Caco-2 (cell line): Measurements from ENCODE around the gene SPANXA1. TPM values are rescaled to one million over a fixed set of nuclear protein-coding genes. Genes with fewer than 3 reads are reported as not detected.
"Not testable (repeated sequence)": the region's sequence is repeated elsewhere in the genome, so short reads cannot be mapped to it uniquely, and the experiment has no call there.

Experiments
- BruUV-seq: library from RNA; stranded (reverse); fragments of 400-500 nt; replicated peaks from 2 replicates; lab custom pipeline; 2021; lab: Mats Ljungman, UMichigan
- CTCF ChIA-PET: fragments of 300-600 bp; sonication (Branson Sonifier 250); formaldehyde crosslinking; loops from one replicate; lab custom pipeline; 2022; ENCODE audit warnings: antibody characterized with exemption; lab: Charles Lee
- POLR2A ChIA-PET: fragments of 300-600 bp; sonication (Branson Sonifier 250); formaldehyde crosslinking; loops from one replicate; lab custom pipeline; 2022; ENCODE audit warnings: antibody characterized with exemption; lab: Charles Lee
- DNase-seq, 2 experiments: peaks; one replicate each; pipeline versions ENCODE4 v3.0.0 to v3.0.0-alpha.2; 2020 to 2022
- H3K27me3 ChIP-seq: replicated peaks from 2 replicates; pipeline ENCODE4 v1.6.0; 2011; ENCODE audit warnings: low read length; ENCODE audit not compliant: control insufficient read depth, insufficient read depth
- H3K36me3 ChIP-seq: 2 replicates; pipeline ENCODE4 v1.5.1; 2011; ENCODE audit warnings: low read length; ENCODE audit not compliant: control insufficient read depth, insufficient read depth
- H3K4me1 ChIP-seq: fragments of 250-450 bp; sonication (Bioruptor Pico); 2 replicates; pipeline ENCODE4 v1.5.1; 2020; ENCODE audit warnings: mild to moderate bottlenecking
- H3K4me3 ChIP-seq: 2 replicates; pipeline ENCODE4 v1.5.1; 2011; ENCODE audit warnings: low read depth, mild to moderate bottlenecking, control low read depth, low read length
- H3K9me3 ChIP-seq: fragments of 250-450 bp; sonication (Bioruptor Pico); 2 replicates; pipeline ENCODE4 v1.5.1; 2020; ENCODE audit warnings: mild to moderate bottlenecking, moderate library complexity
- H3K27ac Mint-ChIP-seq: one replicate; pipeline ENCODE4 v1.8.0; 2022; ENCODE audit warnings: mixed read lengths; ENCODE audit not compliant: unreplicated experiment
- H3K27me3 Mint-ChIP-seq: one replicate; pipeline ENCODE4 v1.8.0; 2022; ENCODE audit warnings: mixed read lengths; ENCODE audit not compliant: insufficient read depth, unreplicated experiment
- H3K36me3 Mint-ChIP-seq: one replicate; pipeline ENCODE4 v1.8.0; 2022; ENCODE audit warnings: mild to moderate bottlenecking, mixed read lengths; ENCODE audit not compliant: insufficient read depth, unreplicated experiment
- H3K4me1 Mint-ChIP-seq: one replicate; pipeline ENCODE4 v1.8.0; 2022; ENCODE audit warnings: low read depth, mixed read lengths; ENCODE audit not compliant: unreplicated experiment
- H3K4me3 Mint-ChIP-seq: one replicate; pipeline ENCODE4 v1.8.0; 2022; ENCODE audit warnings: mild to moderate bottlenecking, moderate library complexity, mixed read lengths; ENCODE audit not compliant: unreplicated experiment
- H3K9me3 Mint-ChIP-seq: one replicate; pipeline ENCODE4 v1.8.0; 2022; ENCODE audit warnings: mixed read lengths; ENCODE audit not compliant: unreplicated experiment
- intact Hi-C: fragments of 100-400 bp; cut with micrococcal nuclease; formaldehyde crosslinking; loops from one replicate; pipeline ENCODE4 v1.10.0; 2022; ENCODE audit not compliant: unreplicated experiment
- total RNA-seq: library from RNA; stranded (reverse); gene quantifications from 2 replicates; pipeline ENCODE4 v1.2.3, GENCODE V29; 2022
- TF ChIP-seq, protein P1 (sequence below), 2 experiments: fragments of 200-600 bp in 1 of 2; IDR thresholded peaks; 1 replicate in 1 of 2; 2 replicates in 1 of 2; pipeline versions ENCODE4 v1.5.1 to v1.8.0; 2011 to 2022; ENCODE audit warnings: antibody characterized with exemption in 1 of 2, control low read depth in 1 of 2, inconsistent platforms in 1 of 2, low read depth in 1 of 2, low read length in 1 of 2, mild to moderate bottlenecking in 1 of 2, moderate library complexity in 1 of 2; ENCODE audit not compliant: insufficient read depth in 1 of 2, severe bottlenecking in 1 of 2, unreplicated experiment in 1 of 2

Gene SPANXA1
- total RNA-seq, 1 experiment from 2014 or later: not detected

DNA sequence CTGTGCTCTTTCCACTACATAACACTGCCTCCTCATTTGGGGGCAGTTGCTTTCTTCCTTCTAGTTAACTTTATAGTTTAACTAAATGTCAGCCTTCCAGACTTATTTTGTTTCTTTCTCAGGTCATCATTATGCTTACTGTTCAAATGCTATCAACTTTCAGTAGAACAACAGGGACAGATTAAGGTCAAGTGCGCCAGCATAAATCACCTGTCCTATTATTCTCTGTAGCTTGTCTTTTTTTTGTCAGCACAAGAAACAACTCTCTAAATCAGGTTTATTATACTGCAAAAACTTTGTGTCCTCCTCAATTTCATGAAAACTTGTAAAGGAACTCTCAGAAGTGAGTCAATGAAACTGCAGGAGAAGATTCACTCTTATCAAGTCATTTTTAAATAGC, 24.6 kb upstream of the SPANXA1 start:
- DNase-seq: no peak
- H3K27ac Mint-ChIP-seq: no peak overlapping the region
- CTCF ChIA-PET: no interaction called here
- H3K4me1 Mint-ChIP-seq: no peaks in the 10 kb centered on the region
- H3K27me3 ChIP-seq: no peaks in the 10 kb centered on the region
- POLR2A ChIA-PET: no interaction called here
- no peaks in the 10 kb centered on the region for H3K27me3 Mint-ChIP-seq
- no TSS peak for BruUV-seq
- peaks cover 10% of the 10 kb centered on the region for H3K9me3 Mint-ChIP-seq
- intact Hi-C loops: no loop called here
- H3K4me3 Mint-ChIP-seq: no peak overlapping the region
- H3K4me3 ChIP-seq: no peak overlapping the region
- H3K4me1 ChIP-seq: no peaks in the 10 kb centered on the region
- no peaks in the 10 kb centered on the region for H3K36me3 Mint-ChIP-seq
- H3K9me3 ChIP-seq: no peaks in the 10 kb centered on the region
- H3K36me3 ChIP-seq: no peaks in the 10 kb centered on the region
- TF ChIP-seq, protein P1, sequence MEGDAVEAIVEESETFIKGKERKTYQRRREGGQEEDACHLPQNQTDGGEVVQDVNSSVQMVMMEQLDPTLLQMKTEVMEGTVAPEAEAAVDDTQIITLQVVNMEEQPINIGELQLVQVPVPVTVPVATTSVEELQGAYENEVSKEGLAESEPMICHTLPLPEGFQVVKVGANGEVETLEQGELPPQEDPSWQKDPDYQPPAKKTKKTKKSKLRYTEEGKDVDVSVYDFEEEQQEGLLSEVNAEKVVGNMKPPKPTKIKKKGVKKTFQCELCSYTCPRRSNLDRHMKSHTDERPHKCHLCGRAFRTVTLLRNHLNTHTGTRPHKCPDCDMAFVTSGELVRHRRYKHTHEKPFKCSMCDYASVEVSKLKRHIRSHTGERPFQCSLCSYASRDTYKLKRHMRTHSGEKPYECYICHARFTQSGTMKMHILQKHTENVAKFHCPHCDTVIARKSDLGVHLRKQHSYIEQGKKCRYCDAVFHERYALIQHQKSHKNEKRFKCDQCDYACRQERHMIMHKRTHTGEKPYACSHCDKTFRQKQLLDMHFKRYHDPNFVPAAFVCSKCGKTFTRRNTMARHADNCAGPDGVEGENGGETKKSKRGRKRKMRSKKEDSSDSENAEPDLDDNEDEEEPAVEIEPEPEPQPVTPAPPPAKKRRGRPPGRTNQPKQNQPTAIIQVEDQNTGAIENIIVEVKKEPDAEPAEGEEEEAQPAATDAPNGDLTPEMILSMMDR (IDR thresholded peaks at IDR 0.05; ENCODE audit: insufficient read depth in 1 of 2, low read depth in 1 of 2, low read length in 1 of 2, severe bottlenecking in 1 of 2, unreplicated experiment in 1 of 2): no peak

DNA sequence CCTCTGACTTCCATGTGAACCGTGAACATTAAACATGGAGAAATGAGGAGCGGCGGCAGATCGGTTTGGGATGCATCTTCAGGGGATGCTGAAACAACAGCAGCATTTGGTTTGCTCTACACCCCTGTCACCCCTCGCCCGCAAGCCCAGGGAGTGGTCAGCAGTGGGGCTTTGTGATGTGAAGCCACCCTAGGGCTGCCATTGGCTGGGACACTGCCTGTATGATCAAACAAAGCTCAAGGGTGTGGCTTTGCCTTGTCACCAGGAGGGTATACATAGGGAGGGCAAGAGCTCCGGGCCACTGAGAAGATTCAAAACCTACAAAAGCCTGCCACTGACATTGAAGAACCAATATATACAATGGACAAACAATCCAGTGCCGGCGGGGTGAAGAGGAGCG, 4.9 kb upstream of the SPANXA1 start, which contains the start of gene SPANXA2:
TSS of gene SPANXA2 (plus strand) at position 301 of the 400 bp plus-strand sequence. CDS start at position 361, 60 bp downstream.
- H3K9me3 Mint-ChIP-seq, H3K27me3 ChIP-seq, DNase-seq, H3K4me1 Mint-ChIP-seq, CTCF ChIA-PET, POLR2A ChIA-PET, H3K36me3 Mint-ChIP-seq, intact Hi-C loops, H3K27ac Mint-ChIP-seq, H3K4me3 Mint-ChIP-seq, H3K4me1 ChIP-seq, H3K4me3 ChIP-seq, BruUV-seq, H3K27me3 Mint-ChIP-seq, H3K36me3 ChIP-seq, H3K9me3 ChIP-seq: not testable (repeated sequence)

DNA sequence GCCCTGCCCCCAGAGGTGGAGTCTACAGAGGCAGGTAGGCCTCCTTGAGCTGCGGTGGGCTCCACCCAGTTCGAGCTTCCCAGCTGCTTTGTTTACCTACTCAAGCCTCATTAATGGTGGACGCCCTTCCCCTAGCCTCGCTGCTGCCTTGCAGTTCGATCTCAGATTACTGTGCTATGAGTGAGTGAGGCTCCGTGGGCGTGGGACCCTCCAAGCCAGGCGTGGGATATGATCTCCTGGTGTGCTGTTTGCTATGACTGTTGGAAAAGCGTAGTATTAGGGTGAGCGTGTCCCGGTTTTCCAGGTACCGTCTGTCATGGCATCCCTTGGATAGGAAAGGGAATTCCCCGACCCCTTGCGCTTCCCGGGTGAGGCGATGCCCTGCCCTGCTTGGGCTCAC, 42.0 kb downstream of the SPANXA1 start:
- H3K27me3 ChIP-seq, intact Hi-C loops, CTCF ChIA-PET, H3K36me3 ChIP-seq, H3K9me3 Mint-ChIP-seq, H3K4me1 Mint-ChIP-seq, H3K4me1 ChIP-seq, DNase-seq, H3K27me3 Mint-ChIP-seq, H3K4me3 Mint-ChIP-seq, POLR2A ChIA-PET, H3K27ac Mint-ChIP-seq, H3K9me3 ChIP-seq, H3K36me3 Mint-ChIP-seq, BruUV-seq, H3K4me3 ChIP-seq: not testable (repeated sequence)

Other genes with a start within 250 kb of the SPANXA1 start
- gene SPANXA2, start 5.0 kb upstream of the SPANXA1 start, total RNA-seq: not detected in 2 replicates
- not detected in 2 replicates for gene SPANXD, start 114.0 kb upstream of the SPANXA1 start, total RNA-seq